ENCODE measurements around the gene PIANP.
"Not testable (repeated sequence)": the region's sequence is repeated elsewhere in the genome, so short reads cannot be mapped to it uniquely, and the experiment has no call there.

The PIANP gene

DNA sequence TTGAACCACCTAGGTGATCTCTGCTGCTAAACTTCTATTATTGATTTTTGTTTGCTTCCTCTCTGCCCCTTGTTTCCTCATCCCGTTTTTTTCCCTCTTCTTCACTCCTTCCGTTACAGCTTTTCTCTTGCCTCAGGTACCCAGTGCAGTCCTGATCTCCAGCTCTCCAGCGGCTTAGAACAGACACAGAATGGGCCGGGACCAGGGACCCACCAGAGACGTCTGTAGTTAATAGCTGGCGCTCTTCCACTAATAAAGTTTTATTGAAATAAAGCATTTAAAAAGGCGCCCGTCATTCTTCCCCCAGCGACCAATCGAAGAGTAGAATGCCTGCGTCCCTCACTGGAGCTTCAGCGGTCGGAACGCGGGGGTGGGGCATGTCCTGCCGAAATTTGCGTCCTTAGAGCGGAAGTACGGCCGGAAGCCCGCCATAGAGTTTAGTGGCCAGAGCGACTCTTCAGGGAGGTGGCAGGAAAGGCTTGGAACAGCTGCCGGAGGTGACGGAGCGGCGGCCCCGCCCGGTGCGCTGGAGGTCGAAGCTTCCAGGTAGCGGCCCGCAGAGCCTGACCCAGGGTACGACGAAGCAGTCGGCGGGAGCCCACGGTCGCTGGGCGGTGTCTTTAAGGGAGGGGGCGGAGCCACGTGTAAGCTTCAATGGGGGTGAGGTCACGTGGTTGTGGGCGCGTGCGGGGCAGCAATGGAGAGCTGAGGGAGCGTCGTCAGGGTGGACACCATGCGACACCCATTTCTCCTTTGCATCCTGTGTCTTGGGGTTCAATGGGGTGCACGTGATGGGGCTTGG, 23.2 kb upstream of the PIANP start, which contains the start of gene COPS7A:
Gene COPS7A (plus strand): TSS at position 440 of the 802 bp plus-strand sequence. CDS start 611 bp downstream, outside the sequence.
- H3K4me3 ChIP-seq (ENCODE audit: low read depth, low read length), result peak within 1 kb of the TSS; percentile 70
- DNase-seq (ENCODE audit: low read depth), result peak; percentile 99
- TF ChIP-seq, protein P1, sequence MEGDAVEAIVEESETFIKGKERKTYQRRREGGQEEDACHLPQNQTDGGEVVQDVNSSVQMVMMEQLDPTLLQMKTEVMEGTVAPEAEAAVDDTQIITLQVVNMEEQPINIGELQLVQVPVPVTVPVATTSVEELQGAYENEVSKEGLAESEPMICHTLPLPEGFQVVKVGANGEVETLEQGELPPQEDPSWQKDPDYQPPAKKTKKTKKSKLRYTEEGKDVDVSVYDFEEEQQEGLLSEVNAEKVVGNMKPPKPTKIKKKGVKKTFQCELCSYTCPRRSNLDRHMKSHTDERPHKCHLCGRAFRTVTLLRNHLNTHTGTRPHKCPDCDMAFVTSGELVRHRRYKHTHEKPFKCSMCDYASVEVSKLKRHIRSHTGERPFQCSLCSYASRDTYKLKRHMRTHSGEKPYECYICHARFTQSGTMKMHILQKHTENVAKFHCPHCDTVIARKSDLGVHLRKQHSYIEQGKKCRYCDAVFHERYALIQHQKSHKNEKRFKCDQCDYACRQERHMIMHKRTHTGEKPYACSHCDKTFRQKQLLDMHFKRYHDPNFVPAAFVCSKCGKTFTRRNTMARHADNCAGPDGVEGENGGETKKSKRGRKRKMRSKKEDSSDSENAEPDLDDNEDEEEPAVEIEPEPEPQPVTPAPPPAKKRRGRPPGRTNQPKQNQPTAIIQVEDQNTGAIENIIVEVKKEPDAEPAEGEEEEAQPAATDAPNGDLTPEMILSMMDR (IDR thresholded peaks at IDR 0.05; ENCODE audit: control insufficient read depth, extremely low read depth, insufficient read depth), result peak; percentile 34; the same call in 1 of the 2 replicates

DNA sequence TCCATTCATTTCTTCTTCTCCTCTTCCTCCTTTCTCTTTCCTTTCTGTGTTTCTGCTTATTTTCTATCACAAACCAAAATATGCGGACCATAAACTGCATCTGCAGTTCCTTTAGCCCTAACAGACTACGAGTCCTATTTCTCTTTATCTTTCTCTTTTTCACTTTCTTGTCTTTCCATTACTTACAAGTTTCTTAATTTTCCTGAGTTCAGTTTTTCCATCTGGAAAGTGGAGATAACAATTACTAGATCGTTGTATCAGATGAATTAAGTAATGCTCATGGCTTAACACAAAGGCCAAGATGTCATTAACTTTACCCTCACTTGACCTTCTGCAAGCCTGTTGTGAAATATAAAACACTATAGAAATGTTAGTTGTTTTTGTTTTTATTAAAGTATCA, 22.2 kb upstream of the PIANP start:
- no peak for DNase-seq (ENCODE audit: low read depth)
- TF ChIP-seq, protein P1 (IDR thresholded peaks at IDR 0.05; ENCODE audit: control insufficient read depth, extremely low read depth, insufficient read depth), result no peak
- peak overlapping the region; percentile 70 for H3K4me3 ChIP-seq (ENCODE audit: low read depth, low read length)

DNA sequence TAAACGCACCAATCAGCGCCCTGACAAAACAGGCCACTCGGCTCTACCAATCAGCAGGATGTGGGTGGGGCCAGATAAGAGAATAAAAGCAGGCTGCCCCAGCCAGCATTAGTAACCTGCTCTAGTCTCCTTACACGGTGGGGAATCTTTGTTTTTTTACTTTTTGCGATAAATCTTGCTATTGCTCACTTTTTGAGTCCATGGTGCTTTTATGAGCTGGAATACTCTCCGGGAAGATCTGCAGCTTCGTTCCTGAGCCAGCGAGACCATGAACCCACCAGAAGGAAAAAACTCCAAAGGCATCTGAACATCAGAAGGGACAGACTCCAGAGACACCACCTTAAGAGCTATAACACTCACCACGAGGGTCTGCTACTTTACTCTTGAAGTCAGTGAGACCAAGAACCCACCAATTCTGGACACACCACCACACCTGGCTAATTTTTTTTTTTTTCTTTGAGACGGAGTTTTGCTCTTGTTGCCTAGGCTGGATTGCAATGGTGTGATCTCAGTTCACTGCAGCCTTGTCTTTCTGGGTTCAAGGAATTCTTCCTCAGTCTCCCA, 16.3 kb upstream of the PIANP start:
- no peak overlapping the region for H3K4me3 ChIP-seq (ENCODE audit: low read depth, low read length)
- TF ChIP-seq, protein P1 (IDR thresholded peaks at IDR 0.05; ENCODE audit: control insufficient read depth, extremely low read depth, insufficient read depth), result no peak
- DNase-seq (ENCODE audit: low read depth), result no peak

- not testable (repeated sequence) for DNase-seq (ENCODE audit: low read depth)
Measured at GRCh38 chr12:6716031-6716873, 15.6 kb upstream of the PIANP start.

DNA sequence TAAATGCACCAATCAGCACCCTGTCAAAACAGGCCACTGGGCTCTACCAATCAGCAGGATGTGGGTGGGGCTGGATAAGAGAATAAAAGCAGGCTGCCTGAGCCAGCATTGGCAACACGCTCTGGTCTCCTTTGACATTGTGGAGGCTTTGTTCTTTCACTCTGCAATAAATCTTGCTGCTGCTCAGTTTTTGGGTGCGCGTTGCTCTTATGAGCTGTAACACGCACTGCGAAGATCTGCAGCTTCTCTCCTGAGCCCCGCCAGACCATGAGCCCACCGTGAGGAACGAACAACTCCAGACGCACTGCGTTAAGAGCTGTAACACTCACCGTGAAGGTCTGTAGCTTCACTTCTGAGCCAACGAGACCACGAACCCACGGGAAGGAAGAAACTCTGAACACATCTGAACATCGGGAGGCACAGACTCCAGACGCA, 8.4 kb upstream of the PIANP start:
- H3K4me3 ChIP-seq (ENCODE audit: low read depth, low read length), result no peak overlapping the region
- TF ChIP-seq, protein P1 (IDR thresholded peaks at IDR 0.05; ENCODE audit: control insufficient read depth, extremely low read depth, insufficient read depth), result no peak
- DNase-seq (ENCODE audit: low read depth), result no peak

More at GRCh38 chr12:6716031-6716873, 15.6 kb upstream of the PIANP start:
- H3K4me3 ChIP-seq (ENCODE audit: low read depth, low read length), result not testable (repeated sequence)

- H3K4me3 ChIP-seq (ENCODE audit: low read depth, low read length); DNase-seq (ENCODE audit: low read depth): not testable (repeated sequence)
Measured at GRCh38 chr12:6708351-6708750, 7.7 kb upstream of the PIANP start.

GRCh38 chr12:6703631-6704030, 3.0 kb upstream of the PIANP start:
- no peak for DNase-seq (ENCODE audit: low read depth)
- TF ChIP-seq, protein P1 (IDR thresholded peaks at IDR 0.05; ENCODE audit: control insufficient read depth, extremely low read depth, insufficient read depth), result no peak
- H3K4me3 ChIP-seq (ENCODE audit: low read depth, low read length), result no peak overlapping the region

Data from LNCaP clone FGC (cell line).